HepG2 (cell line): ENCODE measurements around the gene ALDH16A1. TPM values are rescaled to one million over a fixed set of nuclear protein-coding genes. Genes with fewer than 3 reads are reported as not detected.

Source experiments
- AGO1 ChIP-seq: fragments of 200-400 bp; formaldehyde crosslinking; IDR thresholded peaks from 2 replicates; pipeline ENCODE4 v1.6.1; 2017; ENCODE audit warnings: mild to moderate bottlenecking, low read depth, low read length, moderate library complexity; ENCODE audit not compliant: poor library complexity, severe bottlenecking
- GABPB1 ChIP-seq: IDR thresholded peaks from 2 replicates; pipeline ENCODE4 v1.6.1; 2016; ENCODE audit warnings: mild to moderate bottlenecking, missing genetic modification reagents, moderate library complexity, missing compliant biosample characterization
- GTF3A ChIP-seq: sonication (generic); formaldehyde crosslinking; conservative IDR thresholded peaks from 2 replicates; pipeline ENCODE4 v1.4.0; 2020; ENCODE audit warnings: mild to moderate bottlenecking, missing genetic modification reagents
- HOXA5 ChIP-seq: sonication (generic); formaldehyde crosslinking; IDR thresholded peaks from 2 replicates; pipeline ENCODE4 v1.4.0; 2020; ENCODE audit warnings: missing genetic modification reagents
- NCOA2 ChIP-seq: sonication (generic); formaldehyde crosslinking; IDR thresholded peaks from 2 replicates; pipeline ENCODE4 v1.8.0; 2022; ENCODE audit warnings: inconsistent platforms
- SP4 ChIP-seq: sonication (generic); formaldehyde crosslinking; IDR thresholded peaks from 2 replicates; pipeline ENCODE4 v1.8.1; 2023; ENCODE audit warnings: mild to moderate bottlenecking, missing genetic modification reagents
- TBX3 ChIP-seq: fragments of 450-650 bp; IDR thresholded peaks from 2 replicates; pipeline ENCODE4 v1.6.1; 2017; ENCODE audit warnings: antibody characterized with exemption, mild to moderate bottlenecking, inconsistent platforms, borderline replicate concordance
- ZFP37 ChIP-seq: sonication (generic); formaldehyde crosslinking; IDR thresholded peaks from 2 replicates; pipeline ENCODE4 v1.4.0; 2020; ENCODE audit warnings: missing genetic modification reagents, borderline replicate concordance
- ZFX ChIP-seq: sonication (generic); formaldehyde crosslinking; IDR thresholded peaks from 2 replicates; pipeline ENCODE4 v1.4.0; 2020; ENCODE audit warnings: mild to moderate bottlenecking, low read depth, missing genetic modification reagents, moderate library complexity
- ZNF34 ChIP-seq: sonication (generic); formaldehyde crosslinking; IDR thresholded peaks from 2 replicates; pipeline ENCODE4 v1.4.0; 2020; ENCODE audit warnings: mild to moderate bottlenecking, missing genetic modification reagents, borderline replicate concordance
- ZNF605 ChIP-seq: sonication (generic); formaldehyde crosslinking; IDR thresholded peaks from 2 replicates; pipeline ENCODE4 v1.8.0; 2022; ENCODE audit warnings: mild to moderate bottlenecking, missing genetic modification reagents
- ZNF615 ChIP-seq: sonication (generic); formaldehyde crosslinking; IDR thresholded peaks from 2 replicates; pipeline ENCODE4 v1.5.0; 2020; ENCODE audit warnings: mild to moderate bottlenecking, missing genetic modification reagents, borderline replicate concordance
- ZNF83 ChIP-seq: sonication (generic); formaldehyde crosslinking; IDR thresholded peaks from 2 replicates; pipeline ENCODE4 v1.4.0; 2020; ENCODE audit warnings: missing genetic modification reagents, mild to moderate bottlenecking, borderline replicate concordance
- polyA plus RNA-seq, 8 experiments: library from polyadenylated mRNA; depleted of rRNA in 3 of 8; stranded (reverse) in 7 of 8; unstranded in 1 of 8; fragments of >200 nt; fragmentation: Illumina TruSeq in 4 of 8; extraction: Trizol in 4 of 8; gene quantifications; 2 replicates each; pipeline versions ENCODE4 v1.2.1 to v1.2.3, GENCODE V29; 2011 to 2016; ENCODE audit warnings: low read depth in 4 of 8, missing spikeins in 1 of 8, mixed read lengths in 1 of 8; ENCODE audit not compliant: insufficient read depth in 1 of 8
- total RNA-seq, 5 experiments: library from RNA; depleted of rRNA; stranded (reverse); fragments of >200 nt; fragmentation: Illumina TruSeq; extraction: Trizol; gene quantifications; 2 replicates each; pipeline ENCODE4 v1.2.3, GENCODE V29; 2016; ENCODE audit warnings: low read depth in 1 of 5
- TF ChIP-seq, protein P1 (sequence below): IDR thresholded peaks from 2 replicates; pipeline ENCODE4 v1.6.1; 2012; ENCODE audit warnings: low read length, improper control_type of control experiment
- TF ChIP-seq, protein P2 (sequence below): IDR thresholded peaks from 2 replicates; pipeline ENCODE4 v1.6.1; 2016; ENCODE audit warnings: missing compliant biosample characterization, missing genetic modification reagents, borderline replicate concordance
- TF ChIP-seq, protein P3 (sequence below): sonication (generic); formaldehyde crosslinking; IDR thresholded peaks from 2 replicates; pipeline ENCODE4 v1.8.1; 2022; ENCODE audit warnings: mild to moderate bottlenecking, missing genetic modification reagents
- TF ChIP-seq, protein P4 (sequence below): IDR thresholded peaks from 2 replicates; pipeline ENCODE4 v1.6.1; 2016; ENCODE audit warnings: missing genetic modification reagents, missing compliant biosample characterization
- TF ChIP-seq, protein P5 (sequence below): IDR thresholded peaks from 2 replicates; pipeline ENCODE4 v1.4.0; 2020; ENCODE audit warnings: mild to moderate bottlenecking, missing genetic modification reagents

ALDH16A1 gene
- total and polyA plus RNA-seq, 2 of the 13 experiments (the other 11 are each of a cell fraction or from before 2014, with no cell fraction given): 8.4 to 34.9 TPM

DNA sequence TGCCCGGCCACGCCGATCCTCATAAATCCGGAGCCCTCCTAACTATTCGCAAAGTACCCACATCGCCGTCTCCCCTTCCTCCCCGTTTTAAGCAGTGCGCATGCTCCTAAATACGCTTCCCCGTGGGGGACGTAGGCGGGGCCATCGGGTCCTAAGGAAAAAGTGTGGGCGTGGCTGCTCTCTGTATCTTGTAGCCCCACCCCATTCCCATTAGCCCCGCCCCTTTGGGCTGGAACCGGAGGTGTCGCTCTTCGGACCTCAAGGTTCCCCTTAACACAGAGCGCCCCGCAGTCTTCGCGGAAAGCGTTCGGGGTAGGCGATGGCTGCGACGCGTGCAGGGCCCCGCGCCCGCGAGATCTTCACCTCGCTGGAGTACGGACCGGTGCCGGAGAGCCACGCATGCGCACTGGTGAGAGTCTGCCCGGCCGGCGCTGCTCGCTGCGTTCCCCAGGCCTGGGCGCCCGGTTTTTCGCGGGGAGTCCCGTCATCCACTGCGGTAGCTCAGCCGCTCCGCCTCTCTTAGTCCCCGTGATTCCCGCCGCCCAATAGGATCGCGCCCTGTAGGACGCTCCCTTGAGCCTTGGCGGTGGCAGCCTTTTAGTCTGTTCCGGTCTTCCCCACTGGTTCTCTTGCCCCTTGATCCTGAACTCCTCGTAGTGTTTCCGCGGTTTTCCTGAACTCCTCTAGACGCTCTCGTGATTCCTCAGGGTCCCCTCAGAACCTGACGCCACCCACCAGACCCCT, at the start of gene ALDH16A1 (continued):
- TF ChIP-seq, protein P1, sequence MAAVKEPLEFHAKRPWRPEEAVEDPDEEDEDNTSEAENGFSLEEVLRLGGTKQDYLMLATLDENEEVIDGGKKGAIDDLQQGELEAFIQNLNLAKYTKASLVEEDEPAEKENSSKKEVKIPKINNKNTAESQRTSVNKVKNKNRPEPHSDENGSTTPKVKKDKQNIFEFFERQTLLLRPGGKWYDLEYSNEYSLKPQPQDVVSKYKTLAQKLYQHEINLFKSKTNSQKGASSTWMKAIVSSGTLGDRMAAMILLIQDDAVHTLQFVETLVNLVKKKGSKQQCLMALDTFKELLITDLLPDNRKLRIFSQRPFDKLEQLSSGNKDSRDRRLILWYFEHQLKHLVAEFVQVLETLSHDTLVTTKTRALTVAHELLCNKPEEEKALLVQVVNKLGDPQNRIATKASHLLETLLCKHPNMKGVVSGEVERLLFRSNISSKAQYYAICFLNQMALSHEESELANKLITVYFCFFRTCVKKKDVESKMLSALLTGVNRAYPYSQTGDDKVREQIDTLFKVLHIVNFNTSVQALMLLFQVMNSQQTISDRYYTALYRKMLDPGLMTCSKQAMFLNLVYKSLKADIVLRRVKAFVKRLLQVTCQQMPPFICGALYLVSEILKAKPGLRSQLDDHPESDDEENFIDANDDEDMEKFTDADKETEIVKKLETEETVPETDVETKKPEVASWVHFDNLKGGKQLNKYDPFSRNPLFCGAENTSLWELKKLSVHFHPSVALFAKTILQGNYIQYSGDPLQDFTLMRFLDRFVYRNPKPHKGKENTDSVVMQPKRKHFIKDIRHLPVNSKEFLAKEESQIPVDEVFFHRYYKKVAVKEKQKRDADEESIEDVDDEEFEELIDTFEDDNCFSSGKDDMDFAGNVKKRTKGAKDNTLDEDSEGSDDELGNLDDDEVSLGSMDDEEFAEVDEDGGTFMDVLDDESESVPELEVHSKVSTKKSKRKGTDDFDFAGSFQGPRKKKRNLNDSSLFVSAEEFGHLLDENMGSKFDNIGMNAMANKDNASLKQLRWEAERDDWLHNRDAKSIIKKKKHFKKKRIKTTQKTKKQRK: no peak
- TF ChIP-seq GTF3A: no peak
- 0 out of 2 replicates have a peak, but pooled peaks have one; percentile 15 for TF ChIP-seq ZNF605 (CRISPR knock-in tag)
- no peak for TF ChIP-seq ZNF83 (CRISPR knock-in tag)
- TF ChIP-seq SP4 (CRISPR knock-in tag): peak; percentile 95
- TF ChIP-seq, protein P2, sequence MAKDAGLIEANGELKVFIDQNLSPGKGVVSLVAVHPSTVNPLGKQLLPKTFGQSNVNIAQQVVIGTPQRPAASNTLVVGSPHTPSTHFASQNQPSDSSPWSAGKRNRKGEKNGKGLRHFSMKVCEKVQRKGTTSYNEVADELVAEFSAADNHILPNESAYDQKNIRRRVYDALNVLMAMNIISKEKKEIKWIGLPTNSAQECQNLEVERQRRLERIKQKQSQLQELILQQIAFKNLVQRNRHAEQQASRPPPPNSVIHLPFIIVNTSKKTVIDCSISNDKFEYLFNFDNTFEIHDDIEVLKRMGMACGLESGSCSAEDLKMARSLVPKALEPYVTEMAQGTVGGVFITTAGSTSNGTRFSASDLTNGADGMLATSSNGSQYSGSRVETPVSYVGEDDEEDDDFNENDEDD: peak; percentile 95; the same call in 1 of the 2 replicates
- peak; percentile 89 for TF ChIP-seq ZFX (CRISPR knock-in tag)
- no peak for TF ChIP-seq TBX3
- peak; percentile 35 for TF ChIP-seq AGO1
- TF ChIP-seq, protein P3, sequence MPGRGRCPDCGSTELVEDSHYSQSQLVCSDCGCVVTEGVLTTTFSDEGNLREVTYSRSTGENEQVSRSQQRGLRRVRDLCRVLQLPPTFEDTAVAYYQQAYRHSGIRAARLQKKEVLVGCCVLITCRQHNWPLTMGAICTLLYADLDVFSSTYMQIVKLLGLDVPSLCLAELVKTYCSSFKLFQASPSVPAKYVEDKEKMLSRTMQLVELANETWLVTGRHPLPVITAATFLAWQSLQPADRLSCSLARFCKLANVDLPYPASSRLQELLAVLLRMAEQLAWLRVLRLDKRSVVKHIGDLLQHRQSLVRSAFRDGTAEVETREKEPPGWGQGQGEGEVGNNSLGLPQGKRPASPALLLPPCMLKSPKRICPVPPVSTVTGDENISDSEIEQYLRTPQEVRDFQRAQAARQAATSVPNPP (CRISPR knock-in tag): peak; percentile 72; the same call in 1 of the 2 replicates
- no peak; the same call in 1 of the 2 replicates for TF ChIP-seq NCOA2
- 0 out of 2 replicates have a peak, but pooled peaks have one; percentile 34 for TF ChIP-seq HOXA5 (CRISPR knock-in tag)
- no peak for TF ChIP-seq ZNF615 (CRISPR knock-in tag)
- peak; percentile 87 for TF ChIP-seq GABPB1
- TF ChIP-seq, protein P4, sequence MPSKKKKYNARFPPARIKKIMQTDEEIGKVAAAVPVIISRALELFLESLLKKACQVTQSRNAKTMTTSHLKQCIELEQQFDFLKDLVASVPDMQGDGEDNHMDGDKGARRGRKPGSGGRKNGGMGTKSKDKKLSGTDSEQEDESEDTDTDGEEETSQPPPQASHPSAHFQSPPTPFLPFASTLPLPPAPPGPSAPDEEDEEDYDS (CRISPR knock-in tag): peak; percentile 92
- TF ChIP-seq ZFP37: no peak
- TF ChIP-seq ZNF34: no peak
- TF ChIP-seq, protein P5, sequence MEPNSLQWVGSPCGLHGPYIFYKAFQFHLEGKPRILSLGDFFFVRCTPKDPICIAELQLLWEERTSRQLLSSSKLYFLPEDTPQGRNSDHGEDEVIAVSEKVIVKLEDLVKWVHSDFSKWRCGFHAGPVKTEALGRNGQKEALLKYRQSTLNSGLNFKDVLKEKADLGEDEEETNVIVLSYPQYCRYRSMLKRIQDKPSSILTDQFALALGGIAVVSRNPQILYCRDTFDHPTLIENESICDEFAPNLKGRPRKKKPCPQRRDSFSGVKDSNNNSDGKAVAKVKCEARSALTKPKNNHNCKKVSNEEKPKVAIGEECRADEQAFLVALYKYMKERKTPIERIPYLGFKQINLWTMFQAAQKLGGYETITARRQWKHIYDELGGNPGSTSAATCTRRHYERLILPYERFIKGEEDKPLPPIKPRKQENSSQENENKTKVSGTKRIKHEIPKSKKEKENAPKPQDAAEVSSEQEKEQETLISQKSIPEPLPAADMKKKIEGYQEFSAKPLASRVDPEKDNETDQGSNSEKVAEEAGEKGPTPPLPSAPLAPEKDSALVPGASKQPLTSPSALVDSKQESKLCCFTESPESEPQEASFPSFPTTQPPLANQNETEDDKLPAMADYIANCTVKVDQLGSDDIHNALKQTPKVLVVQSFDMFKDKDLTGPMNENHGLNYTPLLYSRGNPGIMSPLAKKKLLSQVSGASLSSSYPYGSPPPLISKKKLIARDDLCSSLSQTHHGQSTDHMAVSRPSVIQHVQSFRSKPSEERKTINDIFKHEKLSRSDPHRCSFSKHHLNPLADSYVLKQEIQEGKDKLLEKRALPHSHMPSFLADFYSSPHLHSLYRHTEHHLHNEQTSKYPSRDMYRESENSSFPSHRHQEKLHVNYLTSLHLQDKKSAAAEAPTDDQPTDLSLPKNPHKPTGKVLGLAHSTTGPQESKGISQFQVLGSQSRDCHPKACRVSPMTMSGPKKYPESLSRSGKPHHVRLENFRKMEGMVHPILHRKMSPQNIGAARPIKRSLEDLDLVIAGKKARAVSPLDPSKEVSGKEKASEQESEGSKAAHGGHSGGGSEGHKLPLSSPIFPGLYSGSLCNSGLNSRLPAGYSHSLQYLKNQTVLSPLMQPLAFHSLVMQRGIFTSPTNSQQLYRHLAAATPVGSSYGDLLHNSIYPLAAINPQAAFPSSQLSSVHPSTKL (CRISPR knock-in tag): no peak
